SIG-M5 treated with dmso at 0.1 percent for 504 hours (cell line): ENCODE data around the gene ALK.

Experiments used
- DNase-seq: peaks from one replicate; lab custom pipeline; 2025; ENCODE audit not compliant: unreplicated experiment; lab: John Stamatoyannopoulos, UW

ALK gene

DNA sequence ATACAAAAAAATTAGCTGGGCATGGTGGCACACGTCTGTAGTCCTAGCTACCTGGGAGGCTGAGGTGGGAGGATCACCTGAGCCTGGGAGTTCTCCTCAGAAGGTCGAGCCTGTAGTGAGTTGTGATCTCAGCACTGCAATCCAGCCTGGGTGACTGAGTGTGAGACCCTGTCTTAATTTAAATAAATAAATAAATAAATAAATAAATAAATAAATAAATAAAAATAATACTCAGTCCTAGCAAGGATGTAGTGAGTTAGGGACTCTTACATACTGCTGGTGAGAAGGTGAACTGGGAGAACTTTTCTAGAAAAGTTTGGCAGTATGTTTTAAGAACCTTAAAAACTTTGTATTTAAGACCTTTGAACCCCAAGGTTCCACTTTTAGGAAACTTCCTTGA lies 576.1 kb downstream of the ALK start:
- DNase-seq = no peak

DNA sequence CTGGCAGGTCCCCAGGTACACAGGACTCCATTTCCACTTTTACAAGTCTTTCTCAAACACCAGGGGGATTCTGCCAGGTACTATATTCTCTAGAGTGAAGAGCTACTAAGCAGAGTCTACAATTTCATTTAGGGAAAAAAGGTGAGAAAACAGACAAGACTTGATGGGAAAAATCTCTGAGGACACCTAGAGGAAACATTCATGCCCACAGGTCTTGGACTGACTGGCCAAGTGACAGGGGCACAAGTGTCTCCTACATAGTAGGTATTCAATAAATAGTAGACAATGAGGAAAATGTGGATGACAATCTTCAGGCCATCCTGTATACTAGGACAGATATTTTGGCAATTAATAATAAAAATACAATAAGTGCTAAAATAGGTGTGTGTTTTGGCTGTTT lies 577.6 kb downstream of the ALK start:
- DNase-seq = no peak

DNA sequence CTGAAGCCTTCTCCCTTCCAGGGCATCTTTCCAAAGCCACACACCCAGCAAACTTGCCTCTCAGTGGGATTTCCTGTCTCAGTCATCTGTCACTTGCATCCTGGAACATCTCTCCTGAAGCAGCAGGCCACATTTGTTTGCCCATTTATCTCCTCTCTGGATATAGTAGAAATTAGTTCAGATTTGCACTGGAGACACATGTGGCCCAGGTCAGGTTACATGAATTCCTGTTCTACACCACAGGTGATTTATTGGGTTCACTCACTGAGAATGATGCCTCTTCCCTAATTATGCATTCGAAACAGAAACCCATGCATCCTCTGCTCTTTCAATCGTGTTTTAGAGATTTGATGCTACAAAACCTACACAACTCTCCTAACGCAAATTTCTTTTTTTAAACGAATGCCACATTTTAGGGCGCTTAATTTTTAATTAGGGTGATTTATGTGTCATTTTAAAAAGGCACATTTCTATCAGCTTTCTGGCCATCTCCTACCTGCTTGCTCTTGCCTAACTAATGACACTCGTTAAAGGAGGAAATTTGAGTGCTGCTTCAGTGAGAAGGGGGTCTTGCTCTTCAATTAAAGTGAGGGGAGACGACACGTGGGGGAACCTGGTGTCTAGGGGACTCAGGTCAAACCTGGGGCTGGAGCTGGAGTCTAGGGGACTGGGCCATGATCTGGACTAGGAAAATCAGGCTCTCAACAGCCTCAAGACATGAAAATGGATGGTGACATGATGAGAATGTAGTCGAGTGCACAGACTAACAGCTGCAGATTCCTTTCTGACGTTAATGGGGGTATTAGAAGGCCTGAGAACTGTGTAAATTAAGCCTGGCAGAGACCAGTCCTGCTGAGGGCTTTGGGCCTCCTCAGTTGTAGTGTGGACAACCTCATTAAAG lies 584.8 kb downstream of the ALK start:
- DNase-seq = no peak

DNA sequence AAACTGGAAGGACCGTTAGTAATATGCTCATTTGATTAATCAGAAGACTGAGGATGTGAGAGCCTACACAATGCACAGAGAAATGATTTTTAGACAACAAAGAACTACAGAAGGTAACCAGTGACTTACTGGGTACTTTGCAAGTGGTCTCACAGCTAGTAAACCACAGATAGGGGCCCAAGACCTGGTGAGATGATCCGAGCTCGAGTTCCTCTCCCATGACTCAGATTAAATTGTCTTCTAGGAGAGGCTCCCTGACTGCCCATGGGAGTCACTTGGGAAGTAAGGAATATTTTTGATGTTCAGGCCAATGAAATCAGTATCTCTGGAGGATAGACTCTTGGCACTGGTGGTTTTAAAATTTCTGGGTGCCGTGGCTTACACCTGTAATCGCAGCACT lies 586.0 kb downstream of the ALK start:
- DNase-seq = no peak

DNA sequence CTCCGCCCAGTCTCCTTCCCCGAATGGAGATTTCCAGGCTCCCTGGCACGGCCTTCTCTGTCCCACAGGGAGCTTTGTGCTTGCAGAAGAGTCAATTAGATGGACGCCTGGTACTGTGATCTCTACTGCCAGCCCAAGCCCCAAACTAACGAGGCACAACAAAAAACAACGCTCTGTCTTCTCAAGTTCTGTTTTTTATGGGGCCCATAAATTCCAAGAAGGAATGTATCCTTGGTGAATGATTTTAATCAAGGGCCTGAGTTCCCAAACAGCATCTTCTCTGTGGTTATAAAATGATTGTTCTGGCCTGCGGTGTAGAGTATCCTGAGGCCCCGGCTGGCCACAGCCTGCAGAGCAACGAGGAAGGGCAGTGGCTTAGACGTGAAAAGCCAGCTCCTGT lies 586.7 kb downstream of the ALK start:
- no peak for DNase-seq

DNA sequence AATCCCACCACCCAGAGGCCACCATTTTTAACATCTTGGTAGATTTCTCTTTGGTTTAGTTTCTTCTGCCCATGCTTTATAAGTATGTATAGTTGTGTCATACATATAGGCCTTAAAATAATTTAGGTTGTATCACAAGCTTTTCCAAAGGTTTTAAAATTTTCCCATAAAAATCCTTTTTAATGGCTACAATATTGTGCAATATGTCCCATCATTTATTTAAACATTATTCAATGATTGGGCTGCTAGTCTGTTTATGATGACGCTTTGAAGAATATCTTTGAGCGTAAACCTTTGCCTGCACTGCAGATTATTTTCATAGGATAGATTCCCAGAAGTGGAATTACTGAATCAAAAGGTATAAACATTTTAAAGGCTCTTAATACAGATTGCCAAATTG lies 588.8 kb downstream of the ALK start:
- no peak for DNase-seq

DNA sequence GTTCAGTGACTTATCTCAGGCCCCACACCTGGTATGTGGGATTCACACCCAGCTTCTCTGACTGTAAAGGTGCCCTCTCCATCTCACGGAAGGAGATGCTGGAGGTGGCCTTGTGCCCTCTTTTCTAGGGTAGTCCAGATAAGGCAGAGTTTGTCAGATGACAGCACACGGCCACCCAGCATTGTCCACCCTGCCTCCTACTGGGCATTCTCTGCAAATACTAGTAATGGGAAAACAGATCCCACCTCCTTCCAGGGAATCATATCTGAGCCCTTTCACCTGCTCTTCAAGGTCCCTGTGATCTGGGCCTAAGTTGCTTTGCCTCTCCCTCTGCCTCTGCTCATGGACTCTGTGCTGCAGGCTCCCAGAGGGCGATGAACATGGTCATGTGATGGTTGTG lies 591.5 kb downstream of the ALK start:
- no peak for DNase-seq

DNA sequence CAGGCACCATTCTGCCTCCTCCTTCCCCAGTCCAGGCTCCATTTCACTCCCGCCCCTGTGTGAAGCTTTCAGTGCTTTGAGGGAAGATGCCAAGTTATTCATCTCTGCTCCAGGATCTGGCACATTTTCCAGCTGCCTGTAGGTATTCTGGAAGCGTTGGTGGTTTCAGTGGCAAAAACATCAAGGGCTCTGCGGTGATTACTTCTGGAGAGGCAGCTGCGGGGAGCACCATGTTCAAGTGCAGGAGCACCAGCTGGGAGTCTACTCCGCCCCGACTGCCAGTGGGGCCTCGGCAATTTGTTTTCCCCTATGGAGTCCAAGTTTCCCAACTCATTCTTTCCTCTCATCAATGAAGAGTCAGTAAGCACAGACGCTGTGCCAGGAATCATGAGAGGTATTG lies 594.5 kb downstream of the ALK start:
- no peak for DNase-seq

DNA sequence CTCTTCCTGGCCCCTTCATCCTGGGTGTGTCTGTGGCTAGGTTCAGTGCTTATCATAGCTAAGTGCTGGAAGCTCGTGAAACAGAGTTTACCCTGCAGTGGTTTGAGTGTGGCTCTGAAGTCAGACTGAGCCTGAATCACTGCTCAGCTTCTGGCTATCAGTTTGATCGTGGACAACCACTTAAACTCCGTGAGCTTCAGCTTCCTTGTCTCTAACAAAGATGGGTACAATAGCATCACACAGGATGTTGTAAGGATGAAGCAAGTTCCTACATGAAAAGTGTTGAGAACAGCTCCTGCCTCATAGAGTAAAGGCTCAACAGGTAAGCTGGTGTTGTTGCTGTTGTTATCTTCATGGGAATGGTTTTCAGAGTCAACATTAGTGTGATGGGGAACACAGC lies 595.8 kb downstream of the ALK start:
- DNase-seq = no peak

DNA sequence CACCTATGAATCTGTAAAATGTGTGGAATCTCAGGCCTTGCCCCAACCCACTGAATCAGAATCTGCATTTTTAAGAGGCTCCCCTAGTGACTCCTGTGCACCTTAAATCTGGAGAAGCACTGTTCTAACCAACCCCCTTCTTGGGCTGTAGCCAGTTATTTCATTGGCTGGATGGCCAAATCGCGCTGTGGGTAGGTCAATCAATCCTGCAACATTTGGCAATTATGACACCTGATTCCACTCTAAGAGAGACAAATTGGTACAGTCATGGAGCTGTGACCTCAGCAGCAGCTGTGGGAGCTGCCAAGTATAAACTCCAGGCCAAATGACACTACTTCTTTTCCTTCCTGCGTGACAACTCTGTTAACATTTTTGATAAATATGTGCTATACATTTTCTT lies 597.4 kb downstream of the ALK start:
- no peak for DNase-seq

DNA sequence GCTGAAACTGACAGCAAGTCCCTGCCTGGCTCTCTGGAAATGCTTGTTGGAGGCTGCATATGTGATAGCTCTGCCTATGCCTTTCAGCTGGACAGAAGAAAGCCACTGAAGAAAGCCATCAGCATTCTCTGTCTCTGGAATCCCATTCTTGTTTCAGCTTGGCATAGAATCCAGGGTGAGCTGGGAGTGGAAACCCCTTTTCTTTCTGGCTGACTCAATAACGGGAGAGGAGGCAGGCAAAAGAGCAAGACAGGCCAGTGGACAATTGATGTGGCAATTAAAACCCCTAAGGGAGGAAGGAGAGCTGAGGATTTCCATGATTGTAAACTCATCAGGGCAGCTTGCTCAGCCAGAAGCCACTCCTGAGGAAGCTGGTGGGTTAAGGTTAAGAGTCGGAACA lies 598.1 kb downstream of the ALK start:
- DNase-seq = no peak

DNA sequence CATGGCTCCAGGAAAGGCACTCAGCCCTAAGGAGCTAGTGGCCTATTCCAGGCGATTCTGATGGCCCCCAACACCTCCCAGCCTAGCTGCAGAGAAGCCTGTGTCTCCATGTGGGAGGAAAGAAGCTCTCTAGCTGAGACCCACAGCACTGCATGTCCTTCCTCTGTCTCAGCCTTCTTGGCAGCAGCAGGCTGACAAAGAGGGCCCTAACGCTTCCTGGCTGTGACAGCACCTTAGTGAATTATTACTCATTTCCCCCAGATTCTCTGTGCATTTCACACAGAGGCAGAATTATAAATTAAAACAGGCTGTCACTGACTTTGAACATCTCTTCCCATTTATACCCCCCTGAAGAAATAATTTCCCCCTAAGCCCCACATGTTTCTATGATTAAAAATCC lies 599.4 kb downstream of the ALK start:
- DNase-seq = no peak

DNA sequence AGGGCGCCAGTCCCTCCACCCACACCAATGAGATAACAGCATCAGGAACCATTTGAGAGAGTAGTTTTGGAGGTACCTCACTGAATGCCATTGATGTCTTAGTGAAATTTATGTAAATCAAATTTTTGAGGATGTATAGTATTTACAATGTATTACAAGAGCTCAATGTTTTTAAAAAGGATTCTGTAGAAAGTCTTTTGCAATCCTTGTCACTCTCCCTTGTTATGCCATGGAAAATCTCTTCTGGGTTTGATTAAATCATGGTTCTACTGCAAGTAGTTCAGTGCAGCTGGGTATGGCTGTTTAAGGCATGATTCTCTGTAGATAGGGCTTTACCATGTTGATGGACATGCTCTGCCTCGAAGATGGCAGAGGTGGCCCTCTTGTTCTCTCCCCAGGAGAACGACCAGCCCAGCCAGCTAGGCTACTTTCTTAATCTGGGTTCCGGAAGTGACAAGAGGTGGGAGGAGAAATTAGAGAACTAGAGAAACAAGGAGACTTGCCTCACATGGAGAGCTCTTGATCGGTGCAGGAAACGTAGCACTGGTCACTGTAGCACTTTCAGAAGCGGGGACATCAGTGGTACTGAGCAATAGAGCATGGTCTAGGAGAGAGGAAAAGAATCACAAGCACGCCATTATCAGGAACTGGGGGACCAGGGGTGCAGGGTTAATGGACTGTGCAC lies 603.4 kb downstream of the ALK start:
- peak; percentile 31 for DNase-seq

DNA sequence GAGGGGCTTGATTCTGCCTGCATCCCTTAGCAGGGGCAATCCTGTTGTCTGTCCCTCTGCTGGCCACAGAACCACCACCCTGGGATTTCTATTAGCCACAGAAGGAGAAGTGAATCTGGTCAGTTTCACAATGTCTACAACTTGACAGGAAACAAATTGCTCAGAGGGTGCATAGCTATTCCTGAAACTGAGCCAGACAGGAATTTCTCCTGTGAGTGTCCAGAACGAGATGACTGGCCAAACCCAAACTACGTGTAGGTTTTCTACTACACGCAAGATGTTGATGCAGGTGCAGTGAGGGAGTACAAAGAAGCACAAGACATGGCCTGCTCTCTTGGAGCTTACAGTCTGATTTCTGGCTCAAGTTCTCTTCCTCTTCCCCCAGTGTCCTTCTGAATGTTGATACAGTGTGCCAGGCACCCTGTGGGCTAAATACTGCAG lies 604.3 kb downstream of the ALK start:
- peak; percentile 76 for DNase-seq

DNA sequence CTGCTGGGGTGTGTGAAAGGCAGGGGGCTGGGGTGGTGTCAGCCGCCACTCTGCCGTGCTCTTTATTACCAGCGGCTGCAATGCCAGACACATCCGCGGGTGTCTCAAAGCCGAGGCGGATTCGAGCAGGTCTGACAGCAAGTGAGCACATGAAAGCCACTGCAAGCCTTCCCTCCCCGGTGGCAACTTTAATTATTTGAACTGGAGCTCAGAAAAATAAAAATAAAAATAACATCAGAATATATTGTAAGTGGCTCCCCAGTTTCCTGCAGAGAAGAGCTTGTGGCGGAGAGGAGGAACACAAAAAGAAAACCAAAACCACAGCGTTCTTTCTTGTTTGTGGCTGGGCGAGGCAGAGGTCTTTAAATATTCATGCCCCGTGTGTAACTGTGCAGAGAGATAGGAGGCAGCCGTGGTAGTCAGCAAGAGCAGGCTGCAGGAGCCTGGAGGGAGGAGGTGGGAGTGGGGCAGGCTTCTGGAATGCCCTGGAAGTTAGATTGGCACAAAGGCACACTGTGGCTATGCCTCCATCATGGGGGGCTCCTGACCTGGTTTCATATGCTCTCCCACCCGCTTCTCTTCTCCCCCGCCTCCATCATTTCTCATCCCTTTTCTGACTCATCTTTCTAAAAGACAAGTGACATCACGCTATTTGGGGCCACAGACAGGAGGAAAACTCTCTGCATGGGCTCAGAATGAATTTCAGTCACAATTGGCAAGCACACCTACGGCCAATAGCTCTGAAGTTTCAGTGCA lies 606.4 kb downstream of the ALK start:
- peak; percentile 78 for DNase-seq

DNA sequence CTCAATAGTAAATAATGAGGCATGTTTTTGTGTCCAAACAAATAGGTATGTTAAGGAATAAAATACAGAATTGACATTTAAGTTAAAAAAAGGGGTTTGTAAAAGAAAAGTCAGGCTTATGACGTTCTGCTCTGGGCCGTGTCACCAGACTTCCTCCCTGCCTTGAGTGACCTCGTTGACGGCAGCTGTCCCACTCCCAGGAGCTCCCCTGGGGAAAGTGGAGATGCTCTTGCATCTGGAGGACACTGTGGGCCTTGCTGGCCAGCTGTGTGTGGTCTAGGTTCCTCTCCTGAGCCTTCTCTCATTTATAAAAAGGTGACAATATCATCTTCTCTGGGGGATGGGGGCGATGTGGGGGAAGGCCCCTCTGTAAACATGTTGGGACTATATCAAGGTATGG lies 609.9 kb downstream of the ALK start:
- DNase-seq = no peak

DNA sequence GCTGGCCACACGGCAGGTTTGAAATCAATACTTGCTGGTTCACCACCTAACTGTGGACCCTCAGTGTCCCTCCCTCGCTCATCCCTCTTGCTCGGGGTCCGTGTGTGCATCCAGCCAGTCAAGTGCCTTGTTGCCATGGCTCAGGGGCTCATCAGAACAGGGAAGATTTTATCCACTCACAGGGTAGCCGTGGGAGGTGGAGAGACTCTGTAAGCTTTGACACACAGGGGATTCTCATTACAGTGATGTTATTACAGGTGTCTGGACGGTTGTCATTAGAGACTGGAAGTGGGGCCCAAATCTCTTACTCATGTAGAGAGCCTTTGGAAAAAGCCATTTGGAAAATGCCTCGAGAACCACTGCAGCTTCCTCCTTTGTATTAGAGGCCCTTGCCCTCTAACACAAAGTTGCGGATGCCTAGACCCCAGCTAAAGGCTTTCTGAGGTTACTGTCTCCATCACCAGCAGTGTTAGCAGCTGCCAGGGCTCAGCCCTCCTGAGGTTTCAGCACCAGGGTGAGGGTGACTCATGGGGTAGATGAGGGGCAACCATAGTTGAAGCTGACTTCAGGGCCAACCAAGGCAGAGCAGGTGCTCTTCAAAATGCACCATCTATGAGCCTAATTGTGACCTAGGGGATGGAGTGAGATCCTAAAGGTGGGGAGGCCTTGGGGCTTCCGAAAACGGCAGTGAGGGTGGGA lies 610.6 kb downstream of the ALK start:
- DNase-seq = no peak

DNA sequence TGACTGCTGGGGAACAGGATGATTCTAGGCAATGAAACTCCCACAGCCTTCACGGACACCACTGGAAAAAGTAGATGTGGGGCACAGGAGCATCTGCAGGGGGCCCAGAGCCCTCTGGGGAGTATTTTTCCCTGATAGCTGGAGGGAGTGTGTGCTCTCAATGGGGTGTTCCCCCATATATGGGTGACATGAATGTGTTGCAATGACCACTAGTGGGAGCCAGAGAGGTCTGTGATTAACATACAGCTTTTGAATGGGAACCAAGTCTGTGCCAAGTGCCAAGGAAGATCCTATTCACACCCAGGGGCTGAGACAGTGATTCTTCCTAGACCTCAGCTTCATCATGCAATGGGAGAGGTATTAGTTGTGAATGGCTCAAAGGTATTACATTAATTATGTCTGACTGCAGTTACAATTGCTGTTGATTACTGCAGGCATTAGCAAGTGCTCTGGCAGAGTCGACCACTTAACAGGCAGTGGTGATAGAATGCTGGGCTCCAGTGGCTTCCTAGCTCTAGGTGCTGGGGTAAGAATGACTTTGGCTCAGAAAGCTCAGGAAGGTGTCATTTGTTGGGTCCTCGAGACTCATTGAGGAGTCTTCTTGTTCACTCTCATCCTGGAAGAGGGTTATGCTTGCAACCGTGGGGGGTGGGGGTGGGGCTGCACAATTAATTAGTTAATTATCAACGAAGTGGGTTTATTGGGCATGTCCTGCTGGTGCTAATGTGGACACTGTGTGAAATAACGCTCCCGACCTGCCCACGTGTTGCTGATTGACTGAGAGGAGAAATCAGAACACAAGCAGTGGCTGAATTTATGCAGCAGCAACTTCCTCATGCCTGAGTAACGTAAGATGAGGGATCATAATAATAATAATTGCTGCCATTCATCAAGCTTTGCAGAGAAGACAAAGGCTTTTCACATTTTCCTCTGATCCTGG lies 612.0 kb downstream of the ALK start:
- DNase-seq = peak; percentile 68

DNA sequence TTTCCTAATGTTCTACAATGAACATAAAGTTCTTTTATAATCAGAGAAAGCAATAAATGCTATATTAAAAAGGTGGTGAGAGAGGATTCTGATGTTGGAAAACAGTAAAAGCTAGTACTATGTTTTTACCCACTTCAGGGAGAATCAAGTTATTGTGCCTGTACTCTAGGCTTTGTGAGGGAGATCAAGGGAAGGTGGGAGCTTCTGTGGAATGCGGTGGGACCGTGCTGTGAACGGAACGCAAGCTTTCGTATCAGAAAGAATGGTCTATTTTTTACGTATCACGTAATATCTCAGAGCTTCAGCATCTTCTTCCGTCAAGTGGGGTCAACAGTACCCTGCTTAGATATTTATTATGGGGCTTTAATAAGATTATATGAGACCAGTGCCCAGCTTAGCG lies 613.0 kb downstream of the ALK start:
- no peak for DNase-seq

DNA sequence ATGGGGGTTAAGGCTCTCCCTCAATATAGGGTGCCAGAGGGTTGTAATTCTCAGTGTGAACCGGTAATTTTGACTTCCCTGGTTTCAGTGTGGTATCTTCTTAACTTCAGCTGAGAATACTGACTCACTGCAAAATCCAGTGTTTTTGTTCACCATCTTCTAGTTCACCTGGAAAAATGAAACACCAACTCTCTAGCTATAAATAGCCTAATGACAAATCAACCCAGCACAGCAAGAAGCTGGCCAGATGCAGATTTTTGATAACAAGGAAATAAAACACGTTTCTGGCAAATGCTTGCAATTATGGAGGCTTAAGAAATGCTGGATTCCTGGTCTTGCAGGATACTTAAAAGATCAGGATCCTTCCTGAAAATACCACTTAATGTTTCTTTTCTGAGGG lies 613.9 kb downstream of the ALK start:
- DNase-seq = no peak
